ENCODE results near the gene CBL. TPM values are rescaled to one million over a fixed set of nuclear protein-coding genes. Genes with fewer than 3 reads are reported as not detected.
"Not testable (repeated sequence)": the region's sequence is repeated elsewhere in the genome, so short reads cannot be mapped to it uniquely, and the experiment has no call there.

CBL gene
- total RNA-seq: 10 to 100 TPM; 25.3 to 25.7 TPM

GRCh38 chr11:119205574-119206510 is at the start of gene CBL:
TSS of gene CBL (plus strand) at chr11:119206339. CDS start at chr11:119206418, 79 bp downstream.
- Mint-ChIP-seq H3K27ac (peak within 1 kb of the TSS; percentile 88), H3K4me3 (peak within 1 kb of the TSS; percentile 93), H3K36me3 (ENCODE audit: low read depth) (no peaks in the 10 kb centered on the region), H3K4me1 (ENCODE audit: low read depth) (peaks cover 29% of the 10 kb centered on the region), H3K9me3 (no peaks in the 10 kb centered on the region), H3K27me3 (ENCODE audit: low read depth) (no peaks in the 10 kb centered on the region)
- DNase-seq: peak; percentile 99
- intact Hi-C loops (cut with micrococcal nuclease): loop anchor here (1.0 to 5.0 kb wide), 9 partner anchors 35 to 1879 kb away; partner anchors contain the start of genes CENATAC, CEP164, HYOU1 and NLRX1
- CTCF ChIA-PET: interaction anchor here (0.6 to 4.6 kb wide), 30 partner anchors 9 to 132 kb away, joined by 3 to 63 read pairs (median 4); partner anchors contain the start of genes C2CD2L and DPAGT1

GRCh38 chr11:119156496-119156895 is 49.6 kb upstream of the CBL start:
- CTCF ChIA-PET: interaction anchor here (0.6 to 1.7 kb wide), 4 partner anchors 8 to 39 kb away, joined by 3 read pairs; no protein-coding TSS in a partner anchor
- H3K4me3 Mint-ChIP-seq: no peak overlapping the region
- peaks cover 2% of the 10 kb centered on the region for H3K27me3 Mint-ChIP-seq (ENCODE audit: low read depth)
- intact Hi-C loops (cut with micrococcal nuclease): no loop called here
- no peaks in the 10 kb centered on the region for H3K4me1 Mint-ChIP-seq (ENCODE audit: low read depth)
- H3K36me3 Mint-ChIP-seq (ENCODE audit: low read depth): no peaks in the 10 kb centered on the region
- DNase-seq: no peak
- no peak overlapping the region for H3K27ac Mint-ChIP-seq
- no peaks in the 10 kb centered on the region for H3K9me3 Mint-ChIP-seq

DNA sequence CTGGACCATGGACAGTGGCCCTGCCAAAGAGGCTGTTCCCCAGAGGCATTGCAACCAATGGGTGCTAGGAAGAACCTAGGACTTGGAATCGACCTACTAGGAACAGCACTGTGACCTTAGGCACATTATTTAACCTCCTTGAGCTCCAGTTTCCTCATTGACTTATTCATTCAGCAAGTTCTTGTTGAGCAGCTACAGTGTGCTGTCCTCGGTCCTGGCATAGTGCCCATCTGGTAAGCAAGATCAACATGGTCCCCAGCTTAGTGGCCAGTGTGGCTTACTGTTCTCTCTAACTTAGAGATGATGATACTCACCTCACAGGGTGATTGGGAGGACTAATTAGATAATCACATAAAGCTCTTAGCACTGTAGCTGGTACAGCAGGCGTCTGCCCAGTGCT is 49.1 kb upstream of the CBL start:
- H3K36me3 Mint-ChIP-seq (ENCODE audit: low read depth): no peaks in the 10 kb centered on the region
- CTCF ChIA-PET: interaction anchor here (0.6 to 1.0 kb wide), 4 partner anchors 9 to 54 kb away, joined by 3 to 5 read pairs (median 4); partner anchors contain the start of gene NLRX1
- H3K27me3 Mint-ChIP-seq (ENCODE audit: low read depth): peaks cover 2% of the 10 kb centered on the region
- H3K27ac Mint-ChIP-seq: no peak overlapping the region
- H3K4me3 Mint-ChIP-seq: no peak overlapping the region
- intact Hi-C loops (cut with micrococcal nuclease): no loop called here
- no peak for DNase-seq
- H3K9me3 Mint-ChIP-seq: no peaks in the 10 kb centered on the region
- no peaks in the 10 kb centered on the region for H3K4me1 Mint-ChIP-seq (ENCODE audit: low read depth)

- Mint-ChIP-seq H3K36me3 (ENCODE audit: low read depth) (no peaks in the 10 kb centered on the region), H3K27me3 (ENCODE audit: low read depth) (peaks cover 2% of the 10 kb centered on the region), H3K4me3 (no peak overlapping the region), H3K9me3 (no peaks in the 10 kb centered on the region), H3K27ac (no peak overlapping the region), H3K4me1 (ENCODE audit: low read depth) (no peaks in the 10 kb centered on the region)
- CTCF ChIA-PET: interaction anchor here (0.6 to 1.0 kb wide), 2 partner anchors 38 to 180 kb away, joined by 3 to 4 read pairs; no protein-coding TSS in a partner anchor
- intact Hi-C loops (cut with micrococcal nuclease): no loop called here
- no peak for DNase-seq
Measured at GRCh38 chr11:119158467-119158866, 47.7 kb upstream of the CBL start.

GRCh38 chr11:119160151-119160550 is 46.0 kb upstream of the CBL start:
- Mint-ChIP-seq H3K36me3 (ENCODE audit: low read depth) (no peaks in the 10 kb centered on the region), H3K27me3 (ENCODE audit: low read depth) (peaks cover 2% of the 10 kb centered on the region), H3K27ac (no peak overlapping the region), H3K9me3 (no peaks in the 10 kb centered on the region), H3K4me1 (ENCODE audit: low read depth) (no peaks in the 10 kb centered on the region), H3K4me3 (no peak overlapping the region)
- intact Hi-C loops (cut with micrococcal nuclease): no loop called here
- CTCF ChIA-PET: interaction anchor here (0.6 to 1.9 kb wide), 3 partner anchors 9 to 167 kb away, joined by 4 to 7 read pairs (median 4); partner anchors contain the start of gene NLRX1
- no peak for DNase-seq

DNA sequence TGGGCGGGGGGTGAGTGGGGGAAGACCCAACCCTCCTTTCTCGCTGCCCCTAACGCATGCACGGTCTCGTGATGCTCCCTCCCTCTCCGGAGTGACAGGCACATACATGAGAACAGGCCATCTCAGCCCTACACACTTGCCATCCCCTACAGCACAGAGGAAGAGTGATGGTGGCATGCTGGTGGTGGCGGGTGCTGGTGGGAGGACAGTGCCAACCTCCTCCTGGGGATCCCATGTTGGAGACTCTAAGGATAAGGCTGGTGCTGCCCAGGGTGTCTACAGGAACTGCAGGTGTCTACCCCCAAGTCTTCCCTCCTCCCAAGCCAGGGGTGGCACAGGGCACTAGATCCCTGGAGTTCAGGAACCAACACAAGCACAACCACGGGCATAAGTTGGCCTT is 44.3 kb upstream of the CBL start:
- H3K4me3 Mint-ChIP-seq: no peak overlapping the region
- intact Hi-C loops (cut with micrococcal nuclease): no loop called here
- H3K36me3 Mint-ChIP-seq (ENCODE audit: low read depth): no peaks in the 10 kb centered on the region
- no peak overlapping the region for H3K27ac Mint-ChIP-seq
- H3K4me1 Mint-ChIP-seq (ENCODE audit: low read depth): no peaks in the 10 kb centered on the region
- CTCF ChIA-PET: no interaction called here
- H3K27me3 Mint-ChIP-seq (ENCODE audit: low read depth): no peaks in the 10 kb centered on the region
- no peak for DNase-seq
- no peaks in the 10 kb centered on the region for H3K9me3 Mint-ChIP-seq

GRCh38 chr11:119166368-119167076 is 39.6 kb upstream of the CBL start:
- DNase-seq: no peak
- Mint-ChIP-seq H3K27me3 (ENCODE audit: low read depth) (no peaks in the 10 kb centered on the region), H3K36me3 (ENCODE audit: low read depth) (no peaks in the 10 kb centered on the region), H3K9me3 (no peaks in the 10 kb centered on the region), H3K4me1 (ENCODE audit: low read depth) (peaks cover 6% of the 10 kb centered on the region), H3K27ac (no peak overlapping the region), H3K4me3 (no peak overlapping the region)
- intact Hi-C loops (cut with micrococcal nuclease): no loop called here
- CTCF ChIA-PET: interaction anchor here (0.7 to 6.2 kb wide), 6 partner anchors 9 to 172 kb away, joined by 3 to 47 read pairs (median 4); partner anchors contain the start of gene CBL

GRCh38 chr11:119167077-119167458 is 39.1 kb upstream of the CBL start:
- DNase-seq; H3K4me1 Mint-ChIP-seq (ENCODE audit: low read depth); H3K36me3 Mint-ChIP-seq (ENCODE audit: low read depth); H3K27me3 Mint-ChIP-seq (ENCODE audit: low read depth); intact Hi-C loops (cut with micrococcal nuclease); H3K4me3 Mint-ChIP-seq; H3K9me3 Mint-ChIP-seq; H3K27ac Mint-ChIP-seq: not testable (repeated sequence)
- CTCF ChIA-PET: interaction anchor here (0.7 to 6.2 kb wide), 5 partner anchors 16 to 171 kb away, joined by 3 to 47 read pairs (median 5); partner anchors contain the start of gene CBL

DNA sequence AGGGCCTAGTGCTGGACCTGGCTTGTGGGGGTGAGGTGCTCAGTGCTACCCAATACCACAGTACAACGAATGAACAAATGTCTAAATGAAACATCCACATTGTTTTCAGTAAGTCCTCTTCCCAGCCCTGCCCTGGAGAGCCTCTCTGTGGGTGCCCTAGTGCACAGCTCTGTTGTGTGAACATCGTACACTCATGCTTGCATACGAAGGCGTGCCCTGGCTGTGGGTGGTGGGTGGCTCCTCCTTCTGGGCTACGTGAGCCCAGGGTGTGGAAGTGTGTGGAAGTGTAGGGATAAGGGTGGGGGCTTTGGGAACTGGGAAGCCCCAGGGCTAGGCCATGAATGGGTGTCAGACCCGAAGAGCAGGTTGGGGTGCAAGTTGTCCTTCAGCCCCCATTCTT is 38.2 kb upstream of the CBL start:
- Mint-ChIP-seq H3K36me3 (ENCODE audit: low read depth) (no peaks in the 10 kb centered on the region), H3K4me3 (peak overlapping the region; percentile 60), H3K27ac (no peak overlapping the region), H3K27me3 (ENCODE audit: low read depth) (no peaks in the 10 kb centered on the region), H3K9me3 (no peaks in the 10 kb centered on the region), H3K4me1 (ENCODE audit: low read depth) (peaks cover 6% of the 10 kb centered on the region)
- intact Hi-C loops (cut with micrococcal nuclease): loop anchor here (1.0 to 2.0 kb wide), 6 partner anchors 29 to 155 kb away; partner anchors contain the start of genes CBL, DPAGT1, HINFP and VPS11
- CTCF ChIA-PET: interaction anchor here (1.9 to 6.2 kb wide), 2 partner anchors 28 to 170 kb away, joined by 6 to 47 read pairs; no protein-coding TSS in a partner anchor
- DNase-seq: no peak

GRCh38 chr11:119168471-119169281 is 37.5 kb upstream of the CBL start, which contains the start of gene NLRX1:
TSS of gene NLRX1 (plus strand) at chr11:119168725. CDS start at chr11:119171404, 2,679 bp downstream.
- H3K27ac Mint-ChIP-seq: peak within 1 kb of the TSS; percentile 82
- H3K9me3 Mint-ChIP-seq: no peaks in the 10 kb centered on the region
- intact Hi-C loops (cut with micrococcal nuclease): loop anchor here (1.0 to 2.0 kb wide), 6 partner anchors 29 to 155 kb away; partner anchors contain the start of genes CBL, DPAGT1, HINFP and VPS11
- DNase-seq: peak; percentile 92
- peaks cover 6% of the 10 kb centered on the region for H3K4me1 Mint-ChIP-seq (ENCODE audit: low read depth)
- H3K4me3 Mint-ChIP-seq: peak within 1 kb of the TSS; percentile 92
- CTCF ChIA-PET: interaction anchor here (0.7 to 6.2 kb wide), 24 partner anchors 9 to 155 kb away, joined by 3 to 47 read pairs (median 4); partner anchors contain the start of genes C2CD2L, CBL, HMBS and MCAM
- H3K36me3 Mint-ChIP-seq (ENCODE audit: low read depth): no peaks in the 10 kb centered on the region
- H3K27me3 Mint-ChIP-seq (ENCODE audit: low read depth): no peaks in the 10 kb centered on the region

- no peaks in the 10 kb centered on the region for H3K9me3 Mint-ChIP-seq
- CTCF ChIA-PET: interaction anchor here (0.7 to 6.2 kb wide), 24 partner anchors 8 to 154 kb away, joined by 3 to 47 read pairs (median 4); partner anchors contain the start of genes C2CD2L, CBL, HMBS and MCAM
- H3K36me3 Mint-ChIP-seq (ENCODE audit: low read depth): no peaks in the 10 kb centered on the region
- H3K4me3 Mint-ChIP-seq: peak overlapping the region; percentile 92
- H3K4me1 Mint-ChIP-seq (ENCODE audit: low read depth): peaks cover 6% of the 10 kb centered on the region
- peak overlapping the region; percentile 82 for H3K27ac Mint-ChIP-seq
- no peaks in the 10 kb centered on the region for H3K27me3 Mint-ChIP-seq (ENCODE audit: low read depth)
- DNase-seq: peak; percentile 66
- intact Hi-C loops (cut with micrococcal nuclease): loop anchor here (2.0 kb wide), 2 partner anchors 38 to 68 kb away; partner anchors contain the start of genes CBL and DPAGT1
Measured at GRCh38 chr11:119169282-119169719, 36.8 kb upstream of the CBL start.

Data from activated naive CD4-positive, alpha-beta T cell treated with anti-CD3 and anti-CD28 coated beads for 36 hours (primary cell).